ENCODE data around the gene FRS3. TPM values are rescaled to one million over a fixed set of nuclear protein-coding genes. Genes with fewer than 3 reads are reported as not detected.
A peak's percentile ranks its signal among the peaks of the same experiment; 100 is the strongest.

FRS3 gene
- total RNA-seq, 2 donors from 2014 or later = 2.6 to 2.9 TPM

DNA sequence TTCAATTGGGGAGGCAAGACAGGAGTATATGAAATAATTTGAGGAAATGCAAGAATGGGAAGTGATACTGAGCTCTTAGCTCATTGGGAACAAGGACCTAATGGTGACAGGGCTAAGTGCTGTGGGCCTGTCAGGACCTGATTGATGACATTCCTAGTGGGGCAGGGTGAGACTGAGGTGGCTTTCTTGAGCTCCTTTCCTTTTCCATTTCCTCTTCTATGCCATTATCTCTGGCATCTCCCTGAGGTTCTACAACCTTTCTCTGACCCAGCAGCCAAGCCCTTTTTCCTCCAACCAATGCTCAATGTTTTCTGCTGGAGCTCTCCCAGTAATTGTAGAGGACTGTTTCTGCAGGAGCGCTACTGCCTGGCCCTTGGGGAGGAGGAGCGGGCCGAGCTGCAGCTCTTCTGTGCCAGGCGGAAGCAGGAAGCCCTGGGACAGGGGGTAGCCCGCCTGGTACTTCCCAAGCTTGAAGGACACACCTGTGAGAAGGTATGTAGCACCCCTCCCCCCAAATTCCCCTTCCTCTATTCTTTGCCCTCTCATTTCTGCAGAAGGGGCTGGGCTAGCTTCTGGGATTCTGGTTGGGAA, 5.0 kb upstream of the FRS3 start:
- Mint-ChIP-seq H3K27ac (no peak overlapping the region), H3K9me3 (no peaks in the 10 kb centered on the region), H3K4me1 (peaks cover 5% of the 10 kb centered on the region), H3K27me3 (peaks cover 4% of the 10 kb centered on the region), H3K36me3 (ENCODE audit: low read depth) (peaks cover 19% of the 10 kb centered on the region), H3K4me3 (peak overlapping the region; percentile 92)
- ATAC-seq (replicated peaks) = no peak

DNA sequence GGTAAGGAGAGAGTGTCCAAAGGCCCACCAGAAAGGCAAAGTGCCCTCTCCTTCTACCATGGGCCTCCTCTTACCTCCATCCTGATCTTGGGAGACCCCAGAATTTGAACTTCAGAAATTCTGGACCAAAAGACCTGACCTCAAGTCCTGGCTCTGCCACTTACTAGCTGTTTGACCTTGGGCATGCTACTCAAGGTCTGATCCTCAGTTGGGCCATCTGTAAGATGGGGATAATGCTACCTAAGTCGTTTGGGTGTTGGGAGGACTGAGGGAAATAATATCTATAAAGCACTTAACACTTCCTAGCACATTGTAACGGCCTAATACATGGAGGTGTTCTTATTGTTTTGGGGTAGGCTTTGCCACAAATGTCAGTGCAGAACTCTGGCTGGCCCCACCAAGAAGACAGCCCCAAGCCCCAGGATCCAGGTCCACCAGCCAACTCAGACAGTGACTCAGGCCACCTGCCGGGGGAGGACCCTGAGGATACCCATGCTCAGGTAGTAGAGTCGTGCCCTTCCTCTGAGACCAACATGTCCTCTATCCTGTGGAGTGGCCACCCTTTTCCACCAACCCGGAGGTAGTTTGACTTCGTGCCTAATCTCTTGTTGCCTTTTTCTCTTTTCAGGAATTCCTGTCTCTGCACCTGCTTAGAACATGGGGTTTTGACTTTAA, 3.5 kb upstream of the FRS3 start:
- H3K27ac Mint-ChIP-seq = no peak overlapping the region
- no peak overlapping the region for H3K4me3 Mint-ChIP-seq
- H3K27me3 Mint-ChIP-seq = peaks cover 4% of the 10 kb centered on the region
- H3K36me3 Mint-ChIP-seq (ENCODE audit: low read depth) = peaks cover 10% of the 10 kb centered on the region
- ATAC-seq (replicated peaks) = no peak
- H3K4me1 Mint-ChIP-seq = peaks cover 9% of the 10 kb centered on the region
- H3K9me3 Mint-ChIP-seq = no peaks in the 10 kb centered on the region

DNA sequence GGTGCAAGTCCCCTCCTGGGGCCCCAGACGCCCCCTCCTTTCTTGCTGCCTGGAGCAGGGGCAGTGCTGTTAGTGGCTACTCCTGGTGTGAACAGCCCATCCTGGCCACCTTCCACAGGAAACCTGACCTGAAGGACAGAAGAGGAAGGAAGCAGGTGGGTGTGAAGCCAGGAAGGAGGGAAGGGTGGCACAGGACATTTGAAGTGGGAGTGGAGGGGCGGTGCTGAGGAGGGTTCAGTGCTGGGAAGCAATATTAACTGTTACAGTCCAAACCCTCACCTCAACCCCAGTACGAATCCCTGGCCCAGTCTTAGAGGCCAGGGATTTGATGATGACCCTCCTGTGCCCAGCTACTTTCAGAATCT, 1.6 kb upstream of the FRS3 start:
- Mint-ChIP-seq H3K36me3 (ENCODE audit: low read depth) (no peaks in the 10 kb centered on the region), H3K4me1 (peaks cover 9% of the 10 kb centered on the region), H3K4me3 (peak overlapping the region; percentile 45), H3K27me3 (peaks cover 4% of the 10 kb centered on the region), H3K27ac (no peak overlapping the region), H3K9me3 (no peaks in the 10 kb centered on the region)
- ATAC-seq (replicated peaks) = no peak

DNA sequence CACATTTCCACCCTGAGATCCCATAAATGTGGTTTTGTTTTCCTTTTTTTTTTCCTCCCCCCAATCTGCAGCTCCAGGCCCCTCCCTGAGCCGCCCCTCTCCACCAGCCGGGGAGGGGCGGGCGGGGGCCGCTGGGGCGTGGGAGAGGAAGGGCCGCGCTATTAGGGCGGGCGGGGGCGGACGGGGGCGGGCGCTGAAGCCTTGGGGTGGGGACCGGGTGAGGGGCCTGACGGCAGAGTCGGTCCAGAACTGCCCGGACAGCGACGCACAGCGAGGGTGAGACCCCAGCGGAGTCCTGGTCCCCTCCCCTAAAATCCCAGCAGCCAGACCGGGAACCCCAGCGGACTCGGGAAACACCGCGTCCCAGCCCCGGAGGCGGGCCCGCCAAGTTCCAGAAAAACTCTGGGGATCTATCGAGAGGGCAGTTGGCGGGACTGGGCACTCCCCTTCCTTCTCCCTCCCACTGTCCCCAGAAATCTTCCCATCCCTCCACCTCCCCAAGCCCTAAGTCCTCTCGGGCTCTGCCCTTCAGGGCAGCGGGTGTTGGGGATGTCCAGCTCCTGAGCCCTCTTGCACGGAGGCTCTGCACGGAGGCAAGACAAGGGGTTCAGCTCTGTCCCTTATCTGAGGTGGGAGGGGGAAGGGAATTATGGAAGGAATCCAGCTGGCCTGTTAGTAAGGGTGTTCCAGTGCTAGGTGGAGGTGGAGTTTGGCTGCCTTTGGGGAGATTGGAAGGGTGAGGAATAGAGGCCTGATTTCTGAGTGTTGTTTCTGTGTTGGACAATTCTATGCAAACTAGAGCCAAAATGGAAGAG, 1.1 kb upstream of the FRS3 start, which contains the start of gene PRICKLE4:
TSS of gene PRICKLE4 (plus strand) at position 232 of the 815 bp plus-strand sequence. CDS start 2,692 bp downstream, outside the sequence.
- Mint-ChIP-seq H3K36me3 (ENCODE audit: low read depth) (no peaks in the 10 kb centered on the region), H3K9me3 (no peaks in the 10 kb centered on the region), H3K4me1 (peaks cover 9% of the 10 kb centered on the region), H3K27ac (peak within 1 kb of the TSS; percentile 62), H3K4me3 (peak within 1 kb of the TSS; percentile 84), H3K27me3 (peaks cover 4% of the 10 kb centered on the region)
- no peak for ATAC-seq (replicated peaks)

DNA sequence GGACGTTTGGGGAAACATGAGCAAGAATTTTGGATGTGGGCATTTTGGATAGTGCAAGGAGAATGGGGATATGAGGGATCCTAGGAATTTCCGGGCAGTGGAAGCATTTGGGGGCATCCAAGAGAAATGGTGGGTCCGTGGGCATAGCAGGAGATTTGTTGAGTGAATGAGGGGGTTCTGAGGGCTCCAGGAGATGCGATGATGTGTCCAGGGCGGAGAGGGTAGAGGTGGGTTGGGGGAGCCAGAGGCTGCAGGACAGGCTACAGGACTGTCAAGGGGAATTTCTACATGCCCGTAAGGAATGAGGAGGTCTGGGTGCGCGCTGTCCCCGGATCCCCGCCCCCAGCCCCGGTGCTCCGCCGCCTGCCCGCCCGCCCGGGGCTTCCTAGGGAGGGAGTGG, 364 bp downstream of the FRS3 start:
- Mint-ChIP-seq H3K27me3 (peaks cover 4% of the 10 kb centered on the region), H3K9me3 (no peaks in the 10 kb centered on the region), H3K36me3 (ENCODE audit: low read depth) (peaks cover 1% of the 10 kb centered on the region), H3K27ac (peak overlapping the region; percentile 86), H3K4me1 (peaks cover 9% of the 10 kb centered on the region), H3K4me3 (peak overlapping the region; percentile 84)
- no peak for ATAC-seq (replicated peaks)

DNA sequence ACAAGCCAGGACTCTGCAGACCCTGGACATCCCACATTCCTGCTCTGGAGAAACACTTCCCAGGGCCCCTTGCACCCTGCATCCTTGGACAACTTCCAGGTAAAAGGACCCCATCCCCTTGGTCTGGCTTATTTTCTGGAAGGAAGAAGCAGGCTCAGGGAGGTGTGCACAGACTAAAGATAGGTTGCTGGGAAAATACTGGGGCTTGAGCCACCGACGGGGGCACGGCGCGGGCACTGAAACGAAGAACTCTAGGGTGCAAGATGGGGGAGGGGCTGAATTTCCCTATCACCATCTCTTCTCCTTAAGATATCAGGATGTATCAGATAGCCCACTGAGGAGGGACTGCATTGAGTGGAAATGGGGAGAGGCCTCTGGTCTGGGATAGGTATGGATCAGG, 805 bp downstream of the FRS3 start:
- Mint-ChIP-seq H3K4me3 (peak overlapping the region; percentile 84), H3K27ac (peak overlapping the region; percentile 86), H3K9me3 (no peaks in the 10 kb centered on the region), H3K4me1 (peaks cover 9% of the 10 kb centered on the region), H3K36me3 (ENCODE audit: low read depth) (peaks cover 6% of the 10 kb centered on the region), H3K27me3 (peaks cover 4% of the 10 kb centered on the region)
- no peak for ATAC-seq (replicated peaks)

DNA sequence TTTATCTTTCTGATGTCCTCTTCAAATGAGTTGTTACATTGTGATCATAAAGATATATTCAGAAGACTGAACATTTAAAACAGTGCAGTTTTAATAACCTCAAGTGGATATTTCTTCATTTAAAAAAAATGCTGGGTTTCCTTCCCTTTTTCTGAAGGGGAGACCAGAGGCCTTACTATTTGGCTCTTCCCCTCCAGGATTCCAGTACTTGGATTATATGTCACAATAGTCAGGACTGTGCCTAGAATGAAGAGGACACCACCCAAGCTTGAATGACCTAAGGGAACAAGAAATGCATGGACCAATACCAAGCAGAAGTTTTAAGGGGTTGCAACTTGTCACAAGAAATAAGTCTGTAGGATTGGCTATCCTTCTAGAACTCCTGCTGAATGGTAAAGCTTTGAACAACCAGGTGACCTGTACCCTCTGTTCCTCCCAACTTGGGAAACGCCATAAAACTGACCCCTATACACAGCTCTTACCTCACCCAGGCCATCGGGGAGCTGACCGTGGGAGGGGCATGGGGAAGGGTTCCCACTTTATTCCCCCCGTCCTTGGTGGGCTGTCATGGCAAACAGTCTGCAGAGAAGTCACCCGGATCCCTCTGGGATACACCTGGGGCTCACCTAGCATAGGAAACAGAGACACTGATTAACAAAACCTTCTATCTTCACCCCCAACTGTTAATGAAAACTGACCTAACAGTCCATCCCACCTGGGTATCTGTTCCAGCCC, 2.0 kb downstream of the FRS3 start:
- H3K36me3 Mint-ChIP-seq (ENCODE audit: low read depth) = peaks cover 7% of the 10 kb centered on the region
- peak overlapping the region; percentile 84 for H3K4me3 Mint-ChIP-seq

DNA sequence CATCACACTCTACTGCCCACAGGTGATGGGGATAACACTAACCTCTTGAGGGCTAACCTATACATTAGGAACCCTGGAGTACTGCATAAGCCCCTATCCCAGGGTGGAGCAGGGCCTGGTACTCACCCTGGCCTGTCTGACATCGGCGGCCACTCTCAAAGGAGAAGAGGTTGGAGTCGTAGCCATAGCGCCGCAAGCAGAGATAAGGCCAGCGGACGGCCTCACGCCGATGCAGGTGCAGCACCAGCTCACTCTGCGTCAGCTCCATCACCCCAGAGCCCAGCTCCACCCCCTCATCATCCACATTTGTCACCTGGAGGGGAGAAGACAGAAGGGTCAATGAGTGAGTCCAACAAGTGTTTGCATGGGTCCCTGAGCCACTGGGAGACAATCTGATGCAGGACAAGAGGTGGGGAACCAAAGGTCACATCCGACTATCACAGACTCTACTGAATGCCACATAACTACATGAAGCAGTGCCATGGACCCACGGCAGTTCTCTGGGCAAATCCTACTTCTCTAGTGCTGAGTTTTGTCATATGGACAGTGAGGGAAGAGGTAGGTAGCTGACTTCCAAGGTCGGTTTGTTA, 4.3 kb downstream of the FRS3 start:
- H3K27ac Mint-ChIP-seq = no peak overlapping the region
- ATAC-seq (replicated peaks) = no peak
- peaks cover 4% of the 10 kb centered on the region for H3K4me1 Mint-ChIP-seq

More for the DNA sequence above, 2.0 kb downstream of the FRS3 start:
- peaks cover 9% of the 10 kb centered on the region for H3K4me1 Mint-ChIP-seq
- H3K27me3 Mint-ChIP-seq = peaks cover 4% of the 10 kb centered on the region
- ATAC-seq (replicated peaks) = no peak
- H3K9me3 Mint-ChIP-seq = no peaks in the 10 kb centered on the region
- peak overlapping the region; percentile 86 for H3K27ac Mint-ChIP-seq

DNA sequence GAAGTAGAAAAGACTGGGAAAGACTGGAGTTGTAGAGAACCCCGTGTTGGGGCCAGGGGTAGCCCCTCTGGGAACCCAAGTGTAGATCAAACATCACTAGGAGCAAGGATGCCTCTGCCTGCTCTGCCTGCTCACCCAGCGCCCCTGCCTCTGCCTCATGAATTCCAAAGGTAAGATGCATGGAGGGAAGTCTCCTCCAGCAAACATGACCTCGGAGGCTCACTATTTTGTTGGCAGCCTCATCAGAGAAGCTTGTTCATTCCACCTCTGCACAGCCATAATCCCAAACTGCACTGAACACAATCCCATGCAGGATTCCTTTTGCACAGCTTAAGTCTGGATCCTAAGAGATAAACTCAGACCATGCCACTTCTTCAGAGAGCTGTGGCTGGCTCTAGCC, 4.9 kb downstream of the FRS3 start:
- ATAC-seq (replicated peaks) = no peak
- H3K27ac Mint-ChIP-seq = no peak overlapping the region
- no peaks in the 10 kb centered on the region for H3K9me3 Mint-ChIP-seq
- H3K4me3 Mint-ChIP-seq = no peak overlapping the region
- H3K36me3 Mint-ChIP-seq (ENCODE audit: low read depth) = peaks cover 21% of the 10 kb centered on the region
- H3K4me1 Mint-ChIP-seq = peaks cover 4% of the 10 kb centered on the region
- H3K27me3 Mint-ChIP-seq = no peaks in the 10 kb centered on the region

More for the DNA sequence above, 4.3 kb downstream of the FRS3 start:
- Mint-ChIP-seq H3K4me3 (no peak overlapping the region), H3K9me3 (no peaks in the 10 kb centered on the region), H3K27me3 (no peaks in the 10 kb centered on the region), H3K36me3 (ENCODE audit: low read depth) (peaks cover 21% of the 10 kb centered on the region)

DNA sequence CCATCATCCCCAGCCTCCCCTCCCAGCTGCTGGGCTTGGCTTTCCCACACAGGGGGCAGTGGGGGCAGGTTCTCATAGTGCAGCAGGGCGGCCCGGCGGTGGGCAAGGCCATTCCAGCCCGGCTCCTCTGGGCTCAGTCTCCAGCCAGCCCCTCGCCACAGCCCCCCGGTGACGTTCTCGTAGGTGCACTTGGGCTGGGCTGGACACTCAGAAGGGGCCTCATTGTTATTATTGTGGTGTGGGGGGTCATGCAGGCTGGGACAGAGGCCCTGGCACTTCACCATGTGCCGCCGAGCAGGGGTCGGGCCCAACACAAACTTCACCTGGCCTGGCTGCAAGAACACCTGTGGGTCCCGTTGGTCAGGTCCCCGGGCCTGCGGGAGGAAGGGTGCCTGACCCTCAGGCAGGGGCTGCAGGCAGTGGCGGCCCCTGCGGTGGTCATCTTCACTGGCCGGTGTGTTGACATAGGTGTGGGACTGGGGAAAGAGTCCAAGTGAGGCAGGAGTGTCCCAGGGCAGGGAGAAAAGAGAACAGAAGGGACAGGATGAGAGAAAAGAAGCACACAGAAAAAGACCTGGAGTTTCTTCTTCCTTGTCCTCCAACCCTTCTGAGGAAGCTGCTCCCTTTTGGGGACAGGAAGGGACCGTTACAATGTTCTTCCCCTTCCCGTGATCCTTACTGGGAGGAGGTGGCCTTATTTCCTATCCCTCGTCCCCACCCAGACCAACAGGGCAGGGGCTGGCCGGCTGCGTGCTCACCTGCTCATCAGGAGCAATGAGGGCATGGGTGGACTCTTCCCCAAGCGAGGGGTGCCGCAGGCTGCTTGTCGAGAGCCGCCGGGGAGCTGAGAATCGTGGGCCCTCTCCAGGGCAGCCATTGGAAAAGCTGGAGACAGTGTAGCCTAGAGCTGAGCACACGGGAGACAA, 8.4 kb downstream of the FRS3 start:
- ATAC-seq (replicated peaks) = no peak
- peaks cover 21% of the 10 kb centered on the region for H3K36me3 Mint-ChIP-seq (ENCODE audit: low read depth)
- H3K27ac Mint-ChIP-seq = no peak overlapping the region
- no peaks in the 10 kb centered on the region for H3K27me3 Mint-ChIP-seq
- no peaks in the 10 kb centered on the region for H3K4me1 Mint-ChIP-seq
- no peaks in the 10 kb centered on the region for H3K9me3 Mint-ChIP-seq
- no peak overlapping the region for H3K4me3 Mint-ChIP-seq

DNA sequence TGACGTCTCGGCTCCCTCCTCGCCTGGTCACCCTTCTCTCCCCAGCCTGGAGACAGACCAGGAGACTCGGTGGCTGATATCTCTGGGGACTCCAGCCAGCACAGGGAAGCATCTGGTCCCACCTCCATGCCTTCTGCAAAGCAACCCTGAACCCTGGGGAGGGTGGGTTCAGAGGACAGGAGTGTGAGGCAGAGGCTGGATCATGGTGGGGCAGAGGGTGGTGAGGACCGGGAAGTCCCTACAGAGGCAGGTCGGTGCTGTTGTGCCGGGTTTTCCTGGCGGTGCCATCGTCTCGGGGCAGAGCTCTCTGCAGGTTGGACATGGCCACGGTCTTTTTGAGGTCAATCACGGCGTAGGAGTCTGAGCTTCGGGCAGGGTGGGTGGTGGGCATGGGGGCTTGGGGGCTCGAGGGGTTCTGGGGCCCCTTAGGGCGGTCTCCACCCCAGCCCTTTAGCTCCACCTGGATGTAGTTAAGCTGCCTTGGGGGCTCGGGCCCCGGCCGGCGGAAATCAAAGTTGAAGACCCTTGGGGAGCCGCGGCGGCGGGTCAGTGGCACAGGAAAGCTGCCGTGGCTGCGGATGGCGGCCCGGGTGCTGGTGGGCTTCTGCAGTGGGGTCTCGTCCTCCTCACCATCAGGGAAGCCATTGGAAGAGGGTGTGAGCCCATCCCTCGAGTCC, 9.2 kb downstream of the FRS3 start:
- H3K36me3 Mint-ChIP-seq (ENCODE audit: low read depth) = peaks cover 21% of the 10 kb centered on the region
- H3K27ac Mint-ChIP-seq = no peak overlapping the region

DNA sequence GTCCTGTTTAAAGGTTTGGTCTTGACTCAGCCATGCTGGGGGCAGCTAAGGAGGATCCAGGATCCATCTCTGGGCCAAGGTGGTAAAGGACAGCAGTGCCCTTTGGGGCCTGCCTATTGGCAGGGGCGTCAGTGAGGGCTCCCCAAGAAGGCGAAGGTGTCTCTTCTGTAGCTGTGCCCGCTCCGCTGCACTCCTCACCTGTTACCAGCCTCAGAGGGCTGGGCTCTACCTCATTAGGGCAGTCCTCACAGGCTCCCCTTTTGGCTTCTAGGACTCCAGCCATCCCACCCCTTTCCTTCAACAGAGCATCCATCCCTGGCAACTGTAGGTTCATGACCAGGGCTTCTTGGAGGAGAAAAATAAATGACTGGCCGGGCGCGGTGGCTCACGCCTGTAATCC, 10.3 kb downstream of the FRS3 start:
- H3K4me1 Mint-ChIP-seq = no peaks in the 10 kb centered on the region
- no peaks in the 10 kb centered on the region for H3K9me3 Mint-ChIP-seq
- peak overlapping the region; percentile 63 for H3K27ac Mint-ChIP-seq
- ATAC-seq (replicated peaks) = no peak
- H3K27me3 Mint-ChIP-seq = no peaks in the 10 kb centered on the region
- peaks cover 20% of the 10 kb centered on the region for H3K36me3 Mint-ChIP-seq (ENCODE audit: low read depth)
- H3K4me3 Mint-ChIP-seq = no peak overlapping the region

More for the DNA sequence above, 9.2 kb downstream of the FRS3 start:
- H3K4me3 Mint-ChIP-seq = no peak overlapping the region
- H3K9me3 Mint-ChIP-seq = no peaks in the 10 kb centered on the region
- no peaks in the 10 kb centered on the region for H3K27me3 Mint-ChIP-seq
- ATAC-seq (replicated peaks) = no peak
- H3K4me1 Mint-ChIP-seq = no peaks in the 10 kb centered on the region
